IMR-90 (cell line): ENCODE data around the gene USB1. TPM values are rescaled to one million over a fixed set of nuclear protein-coding genes. Genes with fewer than 3 reads are reported as not detected.

Source experiments
- ATAC-seq: fragments of 200-7000 bp; cut with Tn5 transposase; 2 replicates; pipeline ENCODE4 v1.9.1; 2020; ENCODE audit warnings: low read depth, mild to moderate bottlenecking, moderate library complexity
- BruUV-seq: library from RNA; stranded (reverse); fragments of 400-500 nt; replicated peaks from 2 replicates; lab custom pipeline; 2021; lab: Mats Ljungman, UMichigan
- CTCF ChIA-PET: fragments of 300-600 bp; formaldehyde crosslinking; extraction: SDS; loops from one replicate; lab custom pipeline; 2021; ENCODE audit warnings: antibody characterized with exemption; lab: Yijun Ruan, JAX
- POLR2A ChIA-PET: fragments of 300-600 bp; sonication (Branson Sonifier 250); formaldehyde crosslinking; loops from one replicate; lab custom pipeline; 2022; ENCODE audit warnings: antibody characterized with exemption; ENCODE audit not compliant: unreplicated experiment; lab: Charles Lee
- DNase-seq: peaks from one replicate; pipeline ENCODE4 v3.0.0; 2013
- H2AFZ ChIP-seq: replicated peaks from 2 replicates; pipeline ENCODE3; 2013; ENCODE audit warnings: low read length, mild to moderate bottlenecking; ENCODE audit not compliant: poor library complexity
- H2AK5ac ChIP-seq: 2 replicates; pipeline ENCODE4 v1.6.1; 2013; ENCODE audit warnings: low read depth, low read length, inconsistent platforms
- H2AK9ac ChIP-seq: replicated peaks from 2 replicates; pipeline ENCODE3; 2013; ENCODE audit warnings: mild to moderate bottlenecking, low read depth, low read length, moderate library complexity; ENCODE audit not compliant: poor library complexity
- H2BK120ac ChIP-seq: 2 replicates; pipeline ENCODE4 v1.6.1; 2013; ENCODE audit warnings: low read depth, low read length, inconsistent platforms
- H2BK15ac ChIP-seq: 3 replicates; pipeline ENCODE4 v1.6.1; 2013; ENCODE audit warnings: low read depth, low read length, inconsistent platforms
- H2BK20ac ChIP-seq: 2 replicates; pipeline ENCODE4 v1.6.1; 2013; ENCODE audit warnings: low read depth, mild to moderate bottlenecking, inconsistent platforms, low read length, moderate library complexity
- H2BK5ac ChIP-seq: 2 replicates; pipeline ENCODE4 v1.6.1; 2013; ENCODE audit warnings: mild to moderate bottlenecking, low read depth, low read length, inconsistent platforms; ENCODE audit not compliant: poor library complexity, severe bottlenecking
- H3K14ac ChIP-seq: replicated peaks from 2 replicates; pipeline ENCODE4 v1.6.1; 2013; ENCODE audit warnings: low read depth, low read length, inconsistent platforms
- H3K18ac ChIP-seq: 2 replicates; pipeline ENCODE4 v1.6.1; 2013; ENCODE audit warnings: low read depth, low read length, control low read depth
- H3K23ac ChIP-seq: 2 replicates; pipeline ENCODE4 v1.6.1; 2013; ENCODE audit warnings: low read depth, low read length, inconsistent platforms
- H3K27ac ChIP-seq: 2 replicates; pipeline ENCODE4 v1.5.1; 2013; ENCODE audit warnings: mild to moderate bottlenecking, control low read depth, low read length; ENCODE audit not compliant: insufficient read depth
- H3K27me3 ChIP-seq: 2 replicates; pipeline ENCODE4 v1.6.1; 2013; ENCODE audit warnings: low read length; ENCODE audit not compliant: control insufficient read depth, insufficient read depth
- H3K36me3 ChIP-seq: 2 replicates; pipeline ENCODE4 v1.6.1; 2013; ENCODE audit warnings: low read length, mixed read lengths; ENCODE audit not compliant: control insufficient read depth, insufficient read depth
- H3K4ac ChIP-seq: 2 replicates; pipeline ENCODE4 v1.6.1; 2013; ENCODE audit warnings: low read depth, low read length, inconsistent platforms
- H3K4me1 ChIP-seq: 2 replicates; pipeline ENCODE4 v1.6.1; 2013; ENCODE audit warnings: low read length, mixed read lengths; ENCODE audit not compliant: control insufficient read depth, insufficient read depth
- H3K4me2 ChIP-seq: 2 replicates; pipeline ENCODE4 v1.6.1; 2013; ENCODE audit warnings: low read depth, mild to moderate bottlenecking, control low read depth, low read length, moderate library complexity
- H3K4me3 ChIP-seq: 2 replicates; pipeline ENCODE4 v1.5.1; 2013; ENCODE audit warnings: low read depth, mild to moderate bottlenecking, control low read depth, low read length, moderate library complexity; ENCODE audit not compliant: insufficient read depth
- H3K56ac ChIP-seq: 2 replicates; pipeline ENCODE4 v1.6.1; 2013; ENCODE audit warnings: low read length, inconsistent platforms; ENCODE audit not compliant: insufficient read depth; ENCODE audit errors: extremely low read depth
- H3K79me1 ChIP-seq, 2 experiments: 2 replicates each; pipeline ENCODE4 v1.6.1; 2013; ENCODE audit warnings: low read length in 2 of 2, inconsistent platforms in 1 of 2, low read depth in 1 of 2
- H3K9ac ChIP-seq: 2 replicates; pipeline ENCODE4 v1.6.1; 2013; ENCODE audit warnings: low read depth, low read length, control low read depth
- H3K9me1 ChIP-seq: 2 replicates; pipeline ENCODE4 v1.6.1; 2013; ENCODE audit warnings: low read length, inconsistent platforms; ENCODE audit not compliant: insufficient read depth
- H3K9me3 ChIP-seq: 2 replicates; pipeline ENCODE4 v1.6.1; 2013; ENCODE audit warnings: low read length; ENCODE audit not compliant: control insufficient read depth, insufficient read depth
- H4K20me1 ChIP-seq: 2 replicates; pipeline ENCODE4 v1.6.1; 2013; ENCODE audit warnings: low read length, inconsistent platforms; ENCODE audit not compliant: insufficient read depth
- H4K5ac ChIP-seq: 2 replicates; pipeline ENCODE4 v1.6.1; 2013; ENCODE audit warnings: mild to moderate bottlenecking, low read depth, low read length, control low read depth
- H4K8ac ChIP-seq, 2 experiments: 2 replicates each; pipeline ENCODE4 v1.6.1; 2013; ENCODE audit warnings: low read depth in 2 of 2, low read length in 2 of 2, control low read depth in 1 of 2, inconsistent platforms in 1 of 2
- H4K91ac ChIP-seq: 2 replicates; pipeline ENCODE4 v1.6.1; 2013; ENCODE audit warnings: low read depth, low read length, inconsistent platforms; ENCODE audit not compliant: insufficient read depth
- BHLHE40 ChIP-seq: fragments of 150-350 bp; IDR thresholded peaks from 2 replicates; pipeline ENCODE4 v1.6.1; 2016; ENCODE audit warnings: mild to moderate bottlenecking, low read depth, low read length
- CEBPB ChIP-seq: IDR thresholded peaks from 2 replicates; pipeline ENCODE4 v1.6.1; 2012; ENCODE audit warnings: low read depth, low read length, improper control_type of control experiment
- CTCF ChIP-seq: conservative IDR thresholded peaks from 2 replicates; pipeline ENCODE4 v1.5.1; 2012; ENCODE audit warnings: mild to moderate bottlenecking, low read depth, low read length, improper control_type of control experiment
- ELK1 ChIP-seq: fragments of 150-350 bp; IDR thresholded peaks from 2 replicates; pipeline ENCODE4 v1.6.1; 2016; ENCODE audit warnings: low read depth, mild to moderate bottlenecking, low read length, moderate library complexity, borderline replicate concordance
- MAFK ChIP-seq: IDR thresholded peaks from 2 replicates; pipeline ENCODE4 v1.6.1; 2012; ENCODE audit warnings: low read depth, low read length, improper control_type of control experiment
- MAZ ChIP-seq: IDR thresholded peaks from 2 replicates; pipeline ENCODE4 v1.6.1; 2012; ENCODE audit warnings: low read depth, mild to moderate bottlenecking, low read length, improper control_type of control experiment, moderate library complexity, borderline replicate concordance
- NFE2L2 ChIP-seq: fragments of 150-350 bp; IDR thresholded peaks from 2 replicates; pipeline ENCODE4 v1.6.1; 2016; ENCODE audit warnings: low read depth, mild to moderate bottlenecking, low read length
- POLR2A ChIP-seq: IDR thresholded peaks from 2 replicates; pipeline ENCODE4 v1.6.1; 2012; ENCODE audit warnings: mild to moderate bottlenecking, low read depth, low read length
- RAD21 ChIP-seq: IDR thresholded peaks from 2 replicates; pipeline ENCODE4 v1.6.1; 2012; ENCODE audit warnings: low read length, improper control_type of control experiment
- RCOR1 ChIP-seq: IDR thresholded peaks from 2 replicates; pipeline ENCODE4 v1.6.1; 2012; ENCODE audit warnings: mild to moderate bottlenecking, low read length, improper control_type of control experiment; ENCODE audit not compliant: insufficient replicate concordance
- RFX5 ChIP-seq: IDR thresholded peaks from 2 replicates; pipeline ENCODE4 v1.8.0; 2012; ENCODE audit warnings: low read depth, mild to moderate bottlenecking, low read length, moderate library complexity
- USF2 ChIP-seq: fragments of 150-350 bp; IDR thresholded peaks from 2 replicates; pipeline ENCODE4 v1.6.1; 2017; ENCODE audit warnings: mild to moderate bottlenecking, antibody characterized with exemption, low read length, low read depth
- WGBS, 2 experiments: methylation state at CpG; one replicate each; pipeline versions ENCODE4 v1.1.5 to v1.1.7; 2013; ENCODE audit warnings: missing lambda C conversion rate in 2 of 2; ENCODE audit not compliant: insufficient read length in 1 of 2; ENCODE audit errors: extremely low coverage in 2 of 2; 5-methylcytosine and 5-hydroxymethylcytosine counted together
- dilution Hi-C: fragments of 300-500 bp; cut with HindIII; formaldehyde crosslinking; loops from one replicate; pipeline ENCODE4 v1.14.3; 2018; ENCODE audit warnings: low sequenced_read_pairs; ENCODE audit not compliant: unreplicated experiment
- in situ Hi-C: fragments of 300-500 bp; cut with MboI; formaldehyde crosslinking; loops from 3 replicates; pipeline ENCODE4 v1.14.3; 2019; ENCODE audit warnings: low sequenced_read_pairs, inconsistent platforms, mixed read lengths
- intact Hi-C: fragments of 100-400 bp; cut with micrococcal nuclease; formaldehyde crosslinking; loops from 2 replicates; pipeline ENCODE4 v1.10.0; 2022
- polyA plus RNA-seq, 3 experiments: library from polyadenylated mRNA; depleted of rRNA; stranded (reverse); fragments of >200 nt; gene quantifications; 2 replicates each; pipeline ENCODE4 v1.2.3, GENCODE V29; 2012; ENCODE audit warnings: low replicate concordance in 1 of 3
- total RNA-seq: library from RNA; depleted of rRNA; stranded (reverse); fragments of >200 nt; gene quantifications from 2 replicates; pipeline ENCODE4 v1.2.3, GENCODE V29; 2012

Gene USB1
- total and polyA plus RNA-seq, 2 of the 4 experiments (the other 2 are of a cell fraction): 45.9 to 94.9 TPM

GRCh38 chr16:58027161-58027915, 26.1 kb downstream of the USB1 start (continued):
- no peak for TF ChIP-seq RCOR1

- Histone ChIP-seq H2BK15ac (no peak overlapping the region), H3K79me1 (no peaks in the 10 kb centered on the region), H2BK20ac (no peak overlapping the region), H4K91ac (no peak overlapping the region), H3K4me1 (peaks cover 4% of the 10 kb centered on the region; the same call in 1 of the 2 replicates), H2BK5ac (no peak overlapping the region), H3K9me1 (no peaks in the 10 kb centered on the region), H4K5ac (no peak overlapping the region), H2AK9ac (no peak overlapping the region), H3K14ac (no peak overlapping the region), H3K4me2 (no peak overlapping the region), H3K9ac (no peak overlapping the region), H3K23ac (no peak overlapping the region), H3K4ac (no peak overlapping the region), H2AFZ (no peak overlapping the region), H3K56ac (no peak overlapping the region), H4K20me1 (no peaks in the 10 kb centered on the region; the same call in 1 of the 2 replicates), H3K27ac (no peak overlapping the region), H3K4me3 (no peak overlapping the region), H4K8ac (no peak overlapping the region), H3K18ac (no peak overlapping the region), H3K36me3 (no peaks in the 10 kb centered on the region), H2BK120ac (no peak overlapping the region), H3K27me3 (peaks cover 42% of the 10 kb centered on the region), H3K9me3 (no peaks in the 10 kb centered on the region), H2AK5ac (no peak overlapping the region)
- dilution Hi-C loops: no loop called here
- DNase-seq (no peak), ATAC-seq (no peak)
- intact Hi-C loops: no loop called here
- CTCF ChIA-PET: no interaction called here
- BruUV-seq: no TSS peak
- POLR2A ChIA-PET: no interaction called here
- in situ Hi-C loops: no loop called here
- WGBS, 2 experiments: 80% methylated on average over 2 of the region's 8 CpGs; no CpG with 5 or more reads in 1 of the 2 experiments
- no peak for TF ChIP-seq NFE2L2
- no peak for TF ChIP-seq RFX5
- no peak for TF ChIP-seq POLR2A
- TF ChIP-seq USF2: no peak
- no peak for TF ChIP-seq RCOR1
- TF ChIP-seq MAZ: no peak
- no peak for TF ChIP-seq CEBPB
- no peak for TF ChIP-seq ELK1
- no peak for TF ChIP-seq BHLHE40
- TF ChIP-seq MAFK: no peak
- TF ChIP-seq RAD21: no peak
- TF ChIP-seq CTCF: no peak
Observed at GRCh38 chr16:58027916-58028455, 26.8 kb downstream of the USB1 start.
